NCI-H1694 treated with DMSO at 0.1 percent for 48 hours (cell line): Measurements from ENCODE around the gene SLCO1B3.
"Not testable (repeated sequence)": the region's sequence is repeated elsewhere in the genome, so short reads cannot be mapped to it uniquely, and the experiment has no call there.

ENCODE experiments used
- DNase-seq: peaks from one replicate; lab custom pipeline; 2025; lab: John Stamatoyannopoulos, UW

Gene SLCO1B3, protein sequence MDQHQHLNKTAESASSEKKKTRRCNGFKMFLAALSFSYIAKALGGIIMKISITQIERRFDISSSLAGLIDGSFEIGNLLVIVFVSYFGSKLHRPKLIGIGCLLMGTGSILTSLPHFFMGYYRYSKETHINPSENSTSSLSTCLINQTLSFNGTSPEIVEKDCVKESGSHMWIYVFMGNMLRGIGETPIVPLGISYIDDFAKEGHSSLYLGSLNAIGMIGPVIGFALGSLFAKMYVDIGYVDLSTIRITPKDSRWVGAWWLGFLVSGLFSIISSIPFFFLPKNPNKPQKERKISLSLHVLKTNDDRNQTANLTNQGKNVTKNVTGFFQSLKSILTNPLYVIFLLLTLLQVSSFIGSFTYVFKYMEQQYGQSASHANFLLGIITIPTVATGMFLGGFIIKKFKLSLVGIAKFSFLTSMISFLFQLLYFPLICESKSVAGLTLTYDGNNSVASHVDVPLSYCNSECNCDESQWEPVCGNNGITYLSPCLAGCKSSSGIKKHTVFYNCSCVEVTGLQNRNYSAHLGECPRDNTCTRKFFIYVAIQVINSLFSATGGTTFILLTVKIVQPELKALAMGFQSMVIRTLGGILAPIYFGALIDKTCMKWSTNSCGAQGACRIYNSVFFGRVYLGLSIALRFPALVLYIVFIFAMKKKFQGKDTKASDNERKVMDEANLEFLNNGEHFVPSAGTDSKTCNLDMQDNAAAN

GRCh38 chr12:20810487-20810886 is at the start of gene SLCO1B3:
TSS of gene SLCO1B3 (plus strand) at chr12:20810705. CDS start at chr12:20815739, 5,034 bp downstream.
- no peak for DNase-seq

- DNase-seq: no peak
These were observed 33.1 kb upstream of the SLCO1B3 start for GRCh38 chr12:20777420-20777819.

GRCh38 chr12:20778969-20779368 is 31.5 kb upstream of the SLCO1B3 start:
- DNase-seq: no peak

DNA sequence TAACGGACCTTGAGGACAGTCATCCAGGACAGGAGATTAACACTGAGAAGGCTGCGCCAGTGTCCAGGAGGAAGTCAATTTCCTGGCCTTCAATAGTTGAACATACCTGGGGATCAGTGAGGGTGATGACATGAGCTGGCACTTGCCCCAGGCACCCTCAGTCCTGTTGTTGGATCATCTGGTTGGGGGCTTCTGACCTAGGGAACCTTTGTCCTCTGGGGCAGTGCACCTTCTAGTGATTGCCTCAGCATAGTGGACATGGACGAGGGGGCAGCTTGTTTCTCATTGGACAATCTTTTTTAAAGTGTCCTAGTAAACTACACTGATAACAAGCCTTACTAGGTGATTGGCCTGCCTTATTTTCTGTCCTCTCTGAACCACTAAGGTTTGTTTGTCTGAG is 30.5 kb upstream of the SLCO1B3 start:
- not testable (repeated sequence) for DNase-seq

DNA sequence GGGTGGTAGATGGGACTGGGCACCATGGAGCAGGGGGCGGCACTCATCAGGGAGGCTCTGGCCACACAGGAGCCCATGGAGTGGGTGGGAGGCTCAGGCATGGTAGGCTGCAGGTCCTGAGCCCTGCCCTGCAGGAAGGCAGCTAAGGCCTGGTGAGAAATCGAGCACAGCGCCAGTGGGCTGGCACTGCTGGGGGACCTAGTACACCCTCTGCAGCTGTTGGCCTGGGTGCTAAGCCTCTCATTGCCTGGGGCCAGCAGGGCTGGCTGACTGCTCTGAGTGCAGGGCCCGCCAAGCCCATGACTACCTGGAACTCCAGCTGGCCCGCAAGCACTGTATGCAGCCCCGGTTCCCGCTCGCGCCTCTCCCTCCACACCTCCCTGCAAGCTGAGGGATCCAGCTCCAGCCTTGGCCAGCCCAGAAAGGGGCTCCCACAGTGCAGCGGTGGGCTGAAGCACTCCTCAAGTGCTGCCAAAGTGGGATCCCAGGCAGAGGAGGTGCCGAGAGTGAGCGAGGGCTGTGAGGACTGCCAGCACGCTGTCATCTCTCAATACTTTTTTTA is 26.6 kb upstream of the SLCO1B3 start:
- DNase-seq: not testable (repeated sequence)

GRCh38 chr12:20792971-20793370 is 17.5 kb upstream of the SLCO1B3 start:
- DNase-seq: no peak

GRCh38 chr12:20798554-20798953 is 12.0 kb upstream of the SLCO1B3 start:
- DNase-seq: peak; percentile 10

DNA sequence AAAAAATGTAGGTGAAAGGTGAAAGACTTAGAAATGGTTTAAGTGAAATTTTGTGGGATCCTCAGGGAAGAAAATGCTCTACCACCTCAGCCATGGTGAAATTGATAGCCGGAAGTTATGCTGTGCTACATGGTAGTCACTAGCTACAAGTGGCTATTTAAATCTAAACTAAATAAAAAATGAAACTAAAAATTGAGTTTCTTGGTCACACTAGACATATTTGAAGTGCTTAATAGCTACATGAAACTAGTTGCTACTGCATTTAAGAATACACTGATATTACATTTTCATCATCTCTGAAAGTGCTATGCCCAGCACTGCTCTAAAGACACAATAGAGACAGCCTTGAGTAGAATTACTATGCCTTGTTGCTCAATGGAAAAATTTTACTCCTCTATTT is 10.3 kb upstream of the SLCO1B3 start:
- no peak for DNase-seq

DNA sequence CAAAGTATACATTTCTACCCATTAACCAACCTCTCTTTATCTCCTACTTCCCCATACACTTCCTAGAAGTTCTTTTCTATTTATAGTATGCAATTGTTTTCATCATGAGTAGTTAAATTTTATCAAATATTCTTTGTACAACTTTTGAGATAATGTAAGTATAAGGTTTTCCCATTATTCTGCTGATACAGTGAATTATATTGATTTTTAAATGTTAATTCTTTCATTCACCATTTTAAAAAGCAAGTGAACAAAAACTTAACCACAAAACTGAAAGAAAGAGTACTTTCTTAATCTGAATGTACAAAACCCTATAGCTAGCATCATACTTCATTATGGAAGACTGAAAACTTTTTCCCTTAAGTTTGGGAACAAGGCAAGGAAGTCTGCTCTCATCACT is 9.5 kb upstream of the SLCO1B3 start:
- no peak for DNase-seq

- DNase-seq: no peak
These were observed 4.6 kb upstream of the SLCO1B3 start for GRCh38 chr12:20805921-20806320.

- DNase-seq: no peak
These were observed 3.1 kb upstream of the SLCO1B3 start for GRCh38 chr12:20807192-20808080.

- DNase-seq: no peak
These were observed 2.0 kb upstream of the SLCO1B3 start for GRCh38 chr12:20808521-20808920.

DNA sequence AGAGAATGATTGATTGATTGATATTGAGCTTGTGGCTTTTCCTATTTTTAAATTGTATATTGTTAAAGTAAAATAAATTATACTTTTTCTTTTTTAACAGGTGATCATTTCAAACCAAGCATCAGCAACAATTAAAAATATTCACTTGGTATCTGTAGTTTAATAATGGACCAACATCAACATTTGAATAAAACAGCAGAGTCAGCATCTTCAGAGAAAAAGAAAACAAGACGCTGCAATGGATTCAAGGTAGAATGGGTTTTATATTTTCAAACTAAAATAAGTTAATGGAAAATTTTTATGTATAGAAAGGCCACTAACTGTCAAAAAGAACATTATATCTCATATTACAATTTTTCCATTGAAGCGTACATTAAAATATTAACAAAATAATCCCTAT is 5.1 kb downstream of the SLCO1B3 start:
- no peak for DNase-seq

GRCh38 chr12:20822415-20822814 is 11.9 kb downstream of the SLCO1B3 start:
- DNase-seq: no peak

DNA sequence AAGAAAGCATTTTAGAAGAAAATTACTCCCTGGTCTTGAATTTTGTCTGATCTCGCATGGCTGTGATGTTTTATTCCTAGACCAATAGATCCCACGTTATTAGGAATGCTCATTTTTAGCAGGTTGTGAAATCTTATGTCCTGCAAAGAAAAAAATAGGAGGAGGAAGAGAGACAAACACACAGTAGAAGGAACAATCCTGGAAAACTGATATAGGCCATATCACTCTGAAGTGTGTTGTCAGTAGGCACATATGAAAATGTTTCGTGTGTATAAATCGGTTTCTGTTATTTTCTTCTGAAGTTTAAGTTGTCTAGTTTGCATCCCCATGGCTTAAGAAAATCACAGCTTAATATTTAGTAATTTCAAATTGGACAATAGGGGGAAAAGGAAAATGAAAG is 12.4 kb downstream of the SLCO1B3 start:
- DNase-seq: no peak

DNA sequence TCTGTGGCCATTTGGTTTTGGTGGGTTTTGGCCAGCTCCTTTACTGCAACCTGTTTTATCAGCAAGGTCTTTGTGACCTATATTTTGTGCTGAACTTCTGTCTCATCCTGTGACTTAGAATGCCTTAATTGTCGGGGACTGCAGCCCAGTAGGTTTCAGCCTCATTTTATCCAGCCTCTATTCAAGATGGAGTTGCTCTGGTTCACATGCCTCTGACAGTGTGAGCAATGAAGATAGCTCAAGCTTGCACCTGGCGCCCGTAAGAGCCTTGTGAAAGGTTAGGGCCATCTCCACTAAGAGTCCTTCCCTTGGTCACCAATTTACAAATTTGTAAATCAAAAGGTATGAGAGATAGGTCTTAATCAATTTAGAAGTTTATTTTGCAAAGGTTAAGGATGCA is 19.4 kb downstream of the SLCO1B3 start:
- DNase-seq: no peak

DNA sequence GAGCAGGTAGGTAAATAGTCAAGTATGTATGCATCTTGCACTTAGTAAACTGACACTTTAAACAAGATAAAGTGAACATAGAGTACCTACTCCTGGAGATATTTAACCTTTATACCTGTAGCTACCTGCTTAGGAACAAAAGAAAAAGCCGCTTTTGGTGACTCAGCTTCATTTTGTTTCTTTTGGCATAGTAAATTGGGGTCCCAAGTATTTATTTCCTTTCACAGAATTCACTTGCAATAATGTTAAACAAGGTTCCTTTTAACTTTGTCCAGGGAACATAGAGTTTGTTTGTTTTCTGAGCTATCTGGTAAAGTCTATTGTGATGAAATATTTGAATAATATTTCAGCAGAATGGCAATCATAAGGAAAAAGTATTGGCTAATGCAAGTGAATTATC is 20.0 kb downstream of the SLCO1B3 start:
- DNase-seq: no peak

GRCh38 chr12:20832911-20833310 is 22.4 kb downstream of the SLCO1B3 start:
- DNase-seq: no peak

DNA sequence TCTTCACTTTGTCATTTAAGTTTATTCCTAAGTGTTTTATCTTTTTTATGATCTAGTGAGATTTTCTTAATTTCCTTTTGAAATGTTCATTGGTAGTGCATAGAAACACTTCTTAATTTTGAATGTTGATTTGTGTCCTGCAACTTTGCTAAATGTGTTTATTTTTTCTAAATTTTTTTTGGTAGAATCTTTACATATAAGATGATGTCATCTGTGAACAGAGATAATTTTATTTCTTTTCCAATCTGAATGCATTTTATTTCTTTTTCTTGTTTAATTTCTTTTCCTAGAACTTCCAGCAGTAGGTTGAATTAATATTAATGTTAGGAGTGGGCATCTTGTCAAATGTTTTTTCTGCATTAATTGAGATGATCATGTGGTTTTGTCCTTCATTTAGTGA is 42.1 kb downstream of the SLCO1B3 start:
- DNase-seq: no peak

- no peak for DNase-seq
These were observed 52.6 kb downstream of the SLCO1B3 start for GRCh38 chr12:20863056-20863455.

- no peak for DNase-seq
These were observed 55.4 kb downstream of the SLCO1B3 start for GRCh38 chr12:20865873-20866272.

GRCh38 chr12:20868277-20868676 is 57.8 kb downstream of the SLCO1B3 start:
- no peak for DNase-seq
